ENCODE measurements around the gene PTCD3.
A peak's percentile ranks its signal among the peaks of the same experiment; 100 is the strongest.

Gene PTCD3

GRCh38 chr2:86082756-86083155 is 23.3 kb upstream of the PTCD3 start:
- no peak for DNase-seq (ENCODE audit: low read depth in 2 of 2)

DNA sequence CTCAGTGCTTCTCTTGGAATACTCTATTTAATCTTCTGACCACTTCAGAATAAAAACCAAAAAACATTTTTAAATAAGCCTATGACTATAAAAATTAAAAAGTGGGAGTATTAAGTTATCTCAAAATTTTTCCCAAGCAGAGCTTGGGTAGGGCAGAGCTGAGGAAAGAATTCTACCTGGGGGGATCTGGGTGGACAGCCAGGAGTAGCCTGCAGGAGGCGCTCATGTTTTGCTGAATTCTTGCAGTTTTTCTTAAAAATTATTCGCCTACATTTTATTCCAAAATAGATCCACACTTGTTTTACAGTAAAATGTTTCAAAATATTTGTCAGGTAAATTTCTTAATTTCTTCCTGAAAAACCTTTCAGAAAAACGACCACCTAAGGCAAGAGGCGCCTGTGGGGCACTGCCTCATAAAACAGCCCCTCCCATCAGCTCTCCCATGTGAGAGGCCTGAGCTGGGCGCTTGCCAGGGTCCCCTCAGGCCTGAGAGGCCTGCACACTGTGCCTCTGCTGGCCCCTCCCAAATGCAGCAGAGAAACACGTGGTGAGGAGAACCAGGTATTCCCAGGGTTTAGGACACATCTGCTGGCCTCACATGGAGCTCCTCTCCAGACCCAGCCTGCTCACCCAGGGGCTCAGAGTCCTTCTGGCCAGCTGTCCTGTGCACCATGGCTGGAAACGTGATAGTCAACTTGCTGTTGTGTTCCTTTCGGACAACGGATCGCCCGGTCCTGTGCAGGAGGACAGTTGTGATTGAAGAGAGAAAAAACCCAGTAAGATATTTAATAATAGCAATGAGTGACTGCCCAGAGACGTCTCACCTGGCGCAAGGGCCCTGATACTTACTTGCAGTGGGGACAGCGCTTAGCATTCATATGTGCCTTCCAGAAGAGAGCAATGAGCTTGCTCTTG is 17.8 kb upstream of the PTCD3 start:
- no peak for DNase-seq (ENCODE audit: low read depth in 2 of 2)

DNA sequence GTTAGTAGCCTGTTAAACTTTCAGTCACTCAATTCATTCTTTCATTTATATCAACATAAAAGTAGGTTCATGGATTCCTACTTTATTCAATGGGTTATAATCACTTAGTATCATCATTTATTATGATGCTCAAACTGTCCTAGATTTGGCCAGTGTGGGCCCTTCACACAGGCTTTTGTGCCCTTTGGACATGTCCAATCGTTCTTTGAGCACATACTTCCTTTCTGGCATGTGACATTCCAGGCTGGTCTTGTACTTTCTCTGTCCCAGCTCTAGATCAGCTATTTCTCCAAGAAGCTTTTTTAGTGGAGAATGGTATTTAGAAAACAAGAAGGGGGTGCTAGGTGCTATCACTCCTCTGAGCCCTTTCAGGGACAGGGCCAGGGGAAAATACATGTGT is 11.8 kb upstream of the PTCD3 start:
- no peak for DNase-seq (ENCODE audit: low read depth in 2 of 2)

DNA sequence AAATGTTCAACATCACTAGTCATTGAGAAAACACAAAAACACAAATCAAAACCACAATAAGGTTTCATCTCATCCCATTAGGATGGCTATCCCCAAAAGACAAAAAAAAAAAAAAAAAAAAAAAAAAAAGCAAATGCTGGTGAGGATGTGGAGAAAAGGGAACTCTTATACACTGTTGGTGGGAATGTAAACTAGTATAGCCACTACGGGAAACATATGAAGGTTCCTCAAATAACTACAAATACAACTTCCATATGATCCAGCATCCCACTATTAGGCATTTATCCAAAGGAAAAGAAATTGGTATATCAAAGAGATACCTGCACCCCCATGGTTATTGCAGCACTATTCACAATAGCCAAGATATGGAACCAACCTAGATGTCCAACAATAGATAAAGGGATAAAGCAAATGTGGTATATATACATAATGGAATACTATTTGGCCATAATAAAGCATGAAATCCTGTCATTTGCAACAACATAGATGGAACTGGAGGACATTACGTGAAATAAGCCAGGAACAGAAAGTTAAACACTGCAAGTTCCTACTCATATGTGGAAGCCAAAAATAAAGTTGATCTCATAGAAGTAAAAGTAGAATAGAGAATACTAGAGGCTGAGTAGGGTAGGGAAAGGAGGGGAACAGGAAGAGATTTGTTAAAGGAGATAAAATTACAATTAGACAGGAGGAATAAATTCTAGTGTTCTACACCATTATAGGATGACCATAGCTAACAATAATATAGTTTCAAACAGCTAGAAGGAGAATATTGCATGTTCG is 8.7 kb upstream of the PTCD3 start:
- DNase-seq (ENCODE audit: low read depth in 2 of 2), result no peak

DNA sequence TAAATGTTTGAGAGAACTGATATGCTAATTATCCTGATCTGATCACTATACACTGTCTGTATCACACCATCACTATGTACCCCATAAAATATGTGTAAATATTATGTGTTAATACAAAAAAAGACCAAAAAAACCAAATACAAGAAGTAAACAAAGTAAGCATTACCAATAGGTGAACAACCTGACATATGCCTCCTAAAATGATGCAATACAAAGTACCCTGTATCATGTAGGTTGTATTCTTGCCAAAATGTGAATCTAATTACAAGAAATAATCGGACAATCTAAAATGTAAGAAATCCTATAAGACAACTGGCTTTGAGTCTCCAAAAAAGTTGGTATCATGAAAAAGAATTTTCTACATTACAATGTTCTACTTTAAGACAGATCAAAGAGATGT is 8.1 kb upstream of the PTCD3 start:
- DNase-seq (ENCODE audit: low read depth in 2 of 2), result no peak

DNA sequence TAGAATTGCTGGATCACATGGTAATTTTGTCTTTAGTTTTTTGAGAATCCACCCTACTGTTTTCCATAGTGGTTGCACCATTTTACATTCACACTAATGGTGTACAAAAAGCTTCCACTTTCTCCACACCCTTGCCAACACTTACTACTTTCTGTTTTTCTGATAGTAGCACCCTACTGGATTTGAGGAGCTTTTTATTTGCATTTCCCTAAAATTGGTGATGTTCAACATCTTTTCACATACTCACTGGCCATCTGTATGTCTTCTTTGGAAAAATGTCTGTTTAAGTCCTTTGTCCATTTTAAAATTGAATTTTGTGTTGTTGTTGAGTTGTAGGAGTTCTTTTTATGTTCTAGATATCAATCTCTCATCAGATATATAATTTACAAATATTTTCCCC is 3.9 kb upstream of the PTCD3 start:
- DNase-seq (ENCODE audit: low read depth in 2 of 2), result no peak

GRCh38 chr2:86105252-86105968 is 625 bp upstream of the PTCD3 start, which contains the start of gene POLR1A:
Gene POLR1A, minus strand, starts transcription at chr2:86105886. Its CDS starts 110 bp downstream, at chr2:86105776.
- DNase-seq (ENCODE audit: low read depth in 2 of 2), result peak; percentile 56 to 62

GRCh38 chr2:86107031-86107430 is 996 bp downstream of the PTCD3 start:
- no peak for DNase-seq (ENCODE audit: low read depth in 2 of 2)

DNA sequence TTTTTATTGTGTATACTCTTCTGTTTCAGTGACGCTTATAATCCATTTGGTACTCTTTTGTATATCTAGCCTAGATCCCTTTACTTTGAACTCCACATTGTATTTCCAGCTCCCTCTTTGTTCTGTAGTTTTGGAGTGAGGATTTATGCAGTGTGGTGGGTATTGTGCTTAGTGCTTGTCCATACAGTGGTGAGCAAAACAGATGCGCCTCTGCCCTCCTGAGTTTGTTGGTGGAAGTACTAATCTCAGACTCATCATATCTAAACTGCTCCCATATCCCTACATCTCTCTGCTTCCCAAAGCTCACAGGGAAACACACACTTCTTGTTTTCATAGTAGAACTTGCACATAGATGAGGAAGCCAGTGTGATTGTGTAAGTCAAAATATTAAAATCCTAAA is 12.1 kb downstream of the PTCD3 start:
- DNase-seq (ENCODE audit: low read depth in 2 of 2), result no peak

DNA sequence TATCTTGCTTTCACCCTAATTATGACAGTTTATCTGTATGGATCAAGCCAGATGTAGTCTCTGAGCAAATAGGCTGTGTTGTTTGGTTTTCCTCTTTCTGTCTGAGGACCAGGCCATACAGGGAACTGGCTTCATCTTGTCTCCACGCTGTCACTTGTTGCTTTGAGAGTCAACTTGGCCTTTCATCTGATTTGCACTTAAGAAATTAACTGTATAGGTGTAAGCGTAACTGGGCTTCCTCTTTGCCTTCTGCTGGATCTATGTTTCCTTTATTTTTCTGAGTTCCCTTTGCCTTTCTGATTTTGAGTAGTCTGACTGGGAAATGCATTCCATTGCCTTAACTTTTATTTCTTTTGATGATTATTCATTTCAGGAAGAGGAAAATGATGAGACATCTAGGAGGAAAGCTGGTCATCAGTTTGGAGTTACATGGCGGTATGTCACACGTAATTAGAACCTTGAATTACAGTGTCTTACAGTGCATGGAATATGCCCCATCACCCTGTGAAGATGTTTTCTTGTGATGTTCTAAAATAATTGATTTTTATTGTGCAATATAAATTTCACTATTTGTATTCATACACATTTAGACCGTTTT is 17.4 kb downstream of the PTCD3 start:
- DNase-seq (ENCODE audit: low read depth in 2 of 2), result no peak

DNA sequence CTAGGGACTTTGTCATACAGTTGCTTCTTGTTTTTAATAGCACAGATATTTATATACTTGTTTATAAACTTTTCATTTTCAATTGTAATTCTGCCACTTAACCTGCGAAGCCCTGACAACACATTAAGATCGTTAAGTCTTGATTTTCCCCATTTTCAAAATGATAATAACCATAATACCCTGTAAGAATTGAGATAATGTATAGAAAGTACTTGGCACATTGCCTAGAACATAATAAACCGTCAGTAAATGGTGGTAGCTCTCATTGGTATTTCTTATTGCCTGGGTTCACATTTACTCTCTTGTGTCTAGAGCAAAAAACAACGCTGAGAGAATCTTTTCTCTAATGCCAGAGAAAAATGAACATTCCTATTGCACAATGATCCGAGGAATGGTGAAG is 18.6 kb downstream of the PTCD3 start:
- no peak for DNase-seq (ENCODE audit: low read depth in 2 of 2)

DNA sequence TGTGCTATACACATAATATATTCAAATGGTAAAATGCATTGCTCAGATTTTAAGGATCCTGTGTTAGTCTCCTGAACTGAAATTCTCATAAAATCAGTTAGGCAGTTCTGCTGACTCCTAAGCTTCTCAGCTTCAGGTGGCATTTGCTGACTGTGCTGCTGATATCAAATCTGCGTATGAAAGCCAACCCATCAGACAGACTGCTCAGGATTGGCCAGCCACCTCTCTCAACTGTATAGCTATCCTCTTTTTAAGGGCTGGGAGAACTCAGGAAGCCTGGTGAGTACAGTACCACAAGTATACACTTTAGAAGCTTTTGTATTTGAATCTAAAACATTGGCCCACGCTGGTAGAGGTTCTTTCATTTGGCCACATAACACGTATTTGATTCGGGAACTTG is 28.7 kb downstream of the PTCD3 start:
- DNase-seq (ENCODE audit: low read depth in 2 of 2), result no peak

GRCh38 chr2:86135653-86136052 is 29.6 kb downstream of the PTCD3 start:
- DNase-seq (ENCODE audit: low read depth in 2 of 2), result no peak

DNA sequence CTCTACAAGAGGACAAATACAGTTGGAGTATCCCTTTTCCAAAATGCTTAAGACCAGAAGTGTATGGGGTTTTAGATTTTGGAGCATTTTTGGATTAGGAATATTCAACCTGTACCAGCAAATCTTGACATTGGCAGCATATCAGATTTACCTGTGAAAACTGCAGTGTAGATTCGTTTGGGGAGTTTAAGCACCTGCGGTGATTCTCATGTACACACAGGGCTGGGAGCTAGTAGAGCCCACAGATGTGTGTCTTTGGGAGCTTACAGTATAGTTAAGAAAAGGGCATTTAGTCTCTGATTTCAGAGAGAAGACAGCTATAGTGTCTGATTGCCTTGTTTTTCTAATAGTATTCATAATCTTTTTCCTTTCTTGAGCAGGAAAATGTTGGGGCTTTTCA is 30.1 kb downstream of the PTCD3 start:
- no peak for DNase-seq (ENCODE audit: low read depth in 2 of 2)

DNA sequence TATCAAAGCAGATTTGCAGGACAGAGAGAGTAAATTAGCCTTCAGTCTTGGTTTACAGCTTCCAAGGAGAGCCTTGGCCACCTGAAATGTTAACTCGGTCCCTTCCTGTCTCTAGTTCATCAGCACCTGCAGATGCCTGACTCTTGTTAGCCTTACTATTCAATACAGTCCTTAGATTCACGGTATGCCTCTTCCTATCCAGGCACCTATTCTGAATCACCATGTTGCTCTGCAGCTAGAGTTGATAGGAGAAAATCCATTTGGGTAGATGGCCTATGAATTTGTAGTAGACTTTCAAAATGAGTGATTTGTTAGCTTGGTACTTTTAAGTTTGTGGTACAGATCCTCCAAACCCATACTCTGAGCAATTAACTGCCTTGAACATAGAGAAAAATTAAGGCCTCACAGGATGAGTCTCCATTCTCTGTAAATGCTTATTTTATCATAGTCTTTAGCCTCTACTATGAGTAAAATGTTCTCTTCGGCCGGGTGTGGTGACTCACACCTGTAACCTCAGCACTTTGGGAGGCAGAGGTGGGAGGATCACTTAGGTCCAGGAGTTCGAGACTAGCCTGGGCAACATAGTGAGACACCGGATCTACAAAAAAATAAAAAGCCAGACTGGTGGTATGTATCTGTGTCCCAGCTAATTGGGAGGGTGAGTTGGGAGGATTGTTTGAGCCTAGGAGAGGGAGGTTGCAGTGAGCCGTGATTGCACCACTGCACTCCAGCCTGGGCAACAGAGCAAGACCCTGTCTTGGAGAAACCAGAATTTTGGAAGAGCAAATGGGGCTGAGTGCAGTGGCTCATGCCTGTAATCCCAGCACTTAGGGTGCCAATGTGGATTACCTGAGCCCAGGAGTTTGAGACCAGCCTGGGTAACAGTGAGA is 32.9 kb downstream of the PTCD3 start:
- DNase-seq (ENCODE audit: low read depth in 2 of 2), result no peak

DNA sequence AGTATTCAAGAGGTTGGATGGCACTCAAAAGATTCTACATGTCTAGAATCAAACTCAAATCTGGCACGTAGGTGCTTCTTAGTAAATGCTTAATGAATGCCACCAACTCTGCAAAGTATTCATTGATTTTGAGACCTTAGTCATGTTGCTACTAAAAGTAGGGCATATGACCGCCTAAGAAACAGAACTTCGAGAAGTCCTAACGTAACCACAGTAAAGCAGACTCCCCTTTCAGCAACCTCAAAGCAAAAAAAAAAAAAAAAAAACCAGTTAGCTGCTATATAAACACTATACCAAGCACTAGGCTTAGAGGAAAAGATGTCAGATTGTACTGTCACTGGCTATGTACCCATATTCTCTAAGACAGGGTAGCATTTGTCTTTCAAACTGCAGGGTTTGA is 33.9 kb downstream of the PTCD3 start:
- DNase-seq (ENCODE audit: low read depth in 2 of 2), result no peak

DNA sequence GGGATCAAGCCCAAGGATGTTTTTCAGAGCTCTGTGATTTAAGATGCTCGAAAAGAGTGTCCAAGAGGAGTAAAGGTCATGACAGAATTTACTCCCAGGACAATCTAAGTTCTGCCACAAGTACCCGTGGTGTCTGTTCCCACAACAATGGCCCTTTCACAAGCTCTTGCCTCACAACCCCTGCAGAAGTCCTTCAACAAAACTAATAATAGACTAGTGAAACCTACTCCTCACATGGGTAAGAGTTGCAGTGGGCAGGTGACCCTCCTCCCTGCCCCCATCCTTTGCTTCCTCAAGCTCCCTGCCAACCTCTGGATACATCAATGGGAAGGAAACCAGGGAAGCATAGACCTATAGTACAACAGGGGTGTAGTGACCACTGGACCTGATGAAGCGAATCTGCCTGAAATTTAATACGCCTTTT is 34.9 kb downstream of the PTCD3 start:
- no peak for DNase-seq (ENCODE audit: low read depth in 2 of 2)

- no peak for DNase-seq (ENCODE audit: low read depth in 2 of 2)
Observed at GRCh38 chr2:86142436-86143257, 36.6 kb downstream of the PTCD3 start.

- no peak for DNase-seq (ENCODE audit: low read depth in 2 of 2)
Observed at GRCh38 chr2:86143307-86143706, 37.3 kb downstream of the PTCD3 start.

Data from stimulated activated CD8-positive, alpha-beta memory T cell treated with anti-CD3 and anti-CD28 coated beads, Interleukin-7, amount 100 ng/mL, for 1 hour (primary cell).